ENCODE results near the gene HSD11B2.

- TF ChIP-seq CTCF (IDR thresholded peaks at IDR 0.05 in 2 of 3, conservative IDR thresholded peaks at IDR 0.05 in 1 of 3; ENCODE audit: borderline replicate concordance in 1 of 3, insufficient read depth in 1 of 3, low read depth in 2 of 3, low read length in 2 of 3): no peak
- TF ChIP-seq SIN3A (IDR thresholded peaks at IDR 0.05; ENCODE audit: low read depth): no peak
- no peak for TF ChIP-seq CEBPB (IDR thresholded peaks at IDR 0.05; ENCODE audit: low read depth)
- TF ChIP-seq ZFX (IDR thresholded peaks at IDR 0.05): no peak
These were observed 36.5 kb upstream of the HSD11B2 start for GRCh38 chr16:67394155-67395104.

Measured in HCT116 (cell line).